ENCODE results near the gene SF3B3. TPM values are rescaled to one million over a fixed set of nuclear protein-coding genes. Genes with fewer than 3 reads are reported as not detected.

The SF3B3 gene
- total RNA-seq, 4 donors from 2014 or later: 103 to 132 (median 119) TPM

- TF ChIP-seq EP300 (IDR thresholded peaks at IDR 0.05): no peak
- no peak for TF ChIP-seq POLR2A (IDR thresholded peaks at IDR 0.05)
- peak in 1 of 5 experiments; percentile 10 for TF ChIP-seq CTCF (IDR thresholded peaks at IDR 0.05)
- Histone ChIP-seq H3K27me3 (no peaks in the 10 kb centered on the region), H3K4me3 (no peak overlapping the region), H3K9me3 (no peaks in the 10 kb centered on the region), H3K36me3 (peaks cover 0 to 5% (median 0%) of the 10 kb centered on the region in 3 donors), H3K27ac (peak overlapping the region in 2 of 4 donors; percentile 74 to 79), H3K4me1 (peaks cover 0 to 82% (median 25%) of the 10 kb centered on the region in 4 donors)
- 73 to 74% methylated on average over 8 of the region's 8 CpGs for WGBS, 2 donors
- DNase-seq (ENCODE audit: low spot score in 2 of 2): no peak
Measured at GRCh38 chr16:70602831-70603230, 79.2 kb downstream of the SF3B3 start.

- H3K27me3 ChIP-seq: no peaks in the 10 kb centered on the region
- no peak for DNase-seq (ENCODE audit: low spot score in 2 of 2)
- WGBS, 2 donors: 58 to 59% methylated on average over 8 of the region's 8 CpGs
- H3K4me3 ChIP-seq: no peak overlapping the region
- TF ChIP-seq EP300 (IDR thresholded peaks at IDR 0.05) (peak in 1 of 2 donors; percentile 29), CTCF (IDR thresholded peaks at IDR 0.05) (peak in 2 of 5 experiments; percentile 29 to 32), POLR2A (IDR thresholded peaks at IDR 0.05) (no peak)
- H3K4me1 ChIP-seq: peaks cover 0 to 80% (median 35%) of the 10 kb centered on the region in 4 donors
- no peaks in the 10 kb centered on the region for H3K9me3 ChIP-seq
- H3K36me3 ChIP-seq: peaks cover 0 to 5% (median 0%) of the 10 kb centered on the region in 3 donors
- peak overlapping the region; percentile 47 to 79 (median 72) for H3K27ac ChIP-seq
Measured at GRCh38 chr16:70604407-70605282, 81.0 kb downstream of the SF3B3 start.

- H3K4me1 ChIP-seq: peaks cover 0 to 86% (median 36%) of the 10 kb centered on the region in 4 donors
- DNase-seq (ENCODE audit: low spot score in 2 of 2): no peak
- 28 to 44% methylated on average over 1 of the region's 1 CpG for WGBS, 2 donors
- peak overlapping the region; percentile 47 to 79 (median 72) for H3K27ac ChIP-seq
- no peaks in the 10 kb centered on the region for H3K36me3 ChIP-seq
- no peaks in the 10 kb centered on the region for H3K9me3 ChIP-seq
- no peak for TF ChIP-seq POLR2A (IDR thresholded peaks at IDR 0.05)
- TF ChIP-seq EP300 (IDR thresholded peaks at IDR 0.05): no peak
- TF ChIP-seq CTCF (IDR thresholded peaks at IDR 0.05): no peak
- no peaks in the 10 kb centered on the region for H3K27me3 ChIP-seq
- no peak overlapping the region for H3K4me3 ChIP-seq
Measured at GRCh38 chr16:70605283-70605657, 81.7 kb downstream of the SF3B3 start.

- Histone ChIP-seq H3K36me3 (peaks cover 0 to 8% (median 0%) of the 10 kb centered on the region in 3 donors), H3K27me3 (no peaks in the 10 kb centered on the region), H3K4me1 (peaks cover 0 to 75% (median 28%) of the 10 kb centered on the region in 4 donors), H3K9me3 (no peaks in the 10 kb centered on the region), H3K4me3 (no peak overlapping the region), H3K27ac (peak overlapping the region in 2 of 4 donors; percentile 50 to 75)
- WGBS, 2 donors: 82 to 86% methylated on average over 7 of the region's 7 CpGs
- TF ChIP-seq EP300 (IDR thresholded peaks at IDR 0.05) (no peak), POLR2A (IDR thresholded peaks at IDR 0.05) (no peak), CTCF (IDR thresholded peaks at IDR 0.05) (no peak)
- DNase-seq (ENCODE audit: low spot score in 2 of 2): no peak
Measured at GRCh38 chr16:70608521-70608920, 84.9 kb downstream of the SF3B3 start.
